Measurements from ENCODE around the gene KLHL41. TPM values are rescaled to one million over a fixed set of nuclear protein-coding genes. Genes with fewer than 3 reads are reported as not detected.

Gene KLHL41
- total RNA-seq, 1 experiment from 2014 or later, result 0.21 TPM

DNA sequence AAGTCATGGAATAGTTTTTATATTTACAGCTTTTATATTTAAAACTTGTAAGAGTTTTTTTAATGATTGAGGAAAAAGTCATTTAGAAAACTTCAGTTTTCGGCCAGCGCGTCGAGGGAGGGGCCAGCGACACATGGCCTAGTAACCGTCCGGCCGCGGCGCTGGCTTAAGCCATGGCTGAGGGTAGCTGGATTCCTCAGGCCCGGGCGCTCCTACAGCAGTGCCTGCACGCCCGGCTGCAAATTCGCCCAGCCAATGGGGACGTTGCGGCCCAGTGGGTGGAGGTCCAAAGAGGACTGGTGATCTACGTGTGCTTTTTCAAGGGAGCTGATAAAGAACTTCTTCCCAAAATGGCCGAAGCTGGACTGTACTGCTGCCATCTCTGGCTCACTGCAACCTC lies 4.9 kb upstream of the KLHL41 start:
- no peak for DNase-seq
- Mint-ChIP-seq H3K9me3 (ENCODE audit: low read depth, unreplicated experiment) (no peaks in the 10 kb centered on the region), H3K4me1 (ENCODE audit: low read depth, unreplicated experiment) (no peaks in the 10 kb centered on the region), H3K27me3 (ENCODE audit: unreplicated experiment) (no peaks in the 10 kb centered on the region), H3K4me3 (ENCODE audit: low read depth, unreplicated experiment) (no peak overlapping the region), H3K27ac (ENCODE audit: unreplicated experiment) (no peak overlapping the region), H3K36me3 (ENCODE audit: insufficient read depth, unreplicated experiment) (peaks cover 4% of the 10 kb centered on the region)
- intact Hi-C loops (cut with micrococcal nuclease; ENCODE audit: unreplicated experiment), result no loop called here
- no TSS peak for BruUV-seq (replicated peaks)
- CTCF ChIA-PET, result no interaction called here
- TF ChIP-seq, protein P1, sequence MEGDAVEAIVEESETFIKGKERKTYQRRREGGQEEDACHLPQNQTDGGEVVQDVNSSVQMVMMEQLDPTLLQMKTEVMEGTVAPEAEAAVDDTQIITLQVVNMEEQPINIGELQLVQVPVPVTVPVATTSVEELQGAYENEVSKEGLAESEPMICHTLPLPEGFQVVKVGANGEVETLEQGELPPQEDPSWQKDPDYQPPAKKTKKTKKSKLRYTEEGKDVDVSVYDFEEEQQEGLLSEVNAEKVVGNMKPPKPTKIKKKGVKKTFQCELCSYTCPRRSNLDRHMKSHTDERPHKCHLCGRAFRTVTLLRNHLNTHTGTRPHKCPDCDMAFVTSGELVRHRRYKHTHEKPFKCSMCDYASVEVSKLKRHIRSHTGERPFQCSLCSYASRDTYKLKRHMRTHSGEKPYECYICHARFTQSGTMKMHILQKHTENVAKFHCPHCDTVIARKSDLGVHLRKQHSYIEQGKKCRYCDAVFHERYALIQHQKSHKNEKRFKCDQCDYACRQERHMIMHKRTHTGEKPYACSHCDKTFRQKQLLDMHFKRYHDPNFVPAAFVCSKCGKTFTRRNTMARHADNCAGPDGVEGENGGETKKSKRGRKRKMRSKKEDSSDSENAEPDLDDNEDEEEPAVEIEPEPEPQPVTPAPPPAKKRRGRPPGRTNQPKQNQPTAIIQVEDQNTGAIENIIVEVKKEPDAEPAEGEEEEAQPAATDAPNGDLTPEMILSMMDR (IDR thresholded peaks at IDR 0.05; ENCODE audit: unreplicated experiment), result no peak

- H3K27ac Mint-ChIP-seq (ENCODE audit: unreplicated experiment), result no peak overlapping the region
- TF ChIP-seq, protein P1 (IDR thresholded peaks at IDR 0.05; ENCODE audit: unreplicated experiment), result no peak
- H3K4me1 Mint-ChIP-seq (ENCODE audit: low read depth, unreplicated experiment), result no peaks in the 10 kb centered on the region
- intact Hi-C loops (cut with micrococcal nuclease; ENCODE audit: unreplicated experiment), result no loop called here
- DNase-seq, result no peak
- no peaks in the 10 kb centered on the region for H3K27me3 Mint-ChIP-seq (ENCODE audit: unreplicated experiment)
- no peaks in the 10 kb centered on the region for H3K9me3 Mint-ChIP-seq (ENCODE audit: low read depth, unreplicated experiment)
- H3K4me3 Mint-ChIP-seq (ENCODE audit: low read depth, unreplicated experiment), result no peak overlapping the region
- CTCF ChIA-PET, result interaction anchor here (1.0 kb wide), 1 partner anchor 29 kb away, joined by 3 read pairs; the partner anchor contains the start of gene BBS5
- peaks cover 4% of the 10 kb centered on the region for H3K36me3 Mint-ChIP-seq (ENCODE audit: insufficient read depth, unreplicated experiment)
- BruUV-seq (replicated peaks), result no TSS peak
Observed at GRCh38 chr2:169507698-169508097, 1.8 kb upstream of the KLHL41 start.

GRCh38 chr2:169509955-169510354 lies 453 bp downstream of the KLHL41 start:
- TF ChIP-seq, protein P1 (IDR thresholded peaks at IDR 0.05; ENCODE audit: unreplicated experiment), result no peak
- no peak overlapping the region for H3K4me3 Mint-ChIP-seq (ENCODE audit: low read depth, unreplicated experiment)
- CTCF ChIA-PET, result interaction anchor here (0.8 kb wide), 1 partner anchor 11 kb away, joined by 3 read pairs; no protein-coding TSS in a partner anchor

GRCh38 chr2:169510496-169510895 lies 994 bp downstream of the KLHL41 start:
- Mint-ChIP-seq H3K4me3 (ENCODE audit: low read depth, unreplicated experiment) (no peak overlapping the region), H3K4me1 (ENCODE audit: low read depth, unreplicated experiment) (peaks cover 1% of the 10 kb centered on the region), H3K9me3 (ENCODE audit: low read depth, unreplicated experiment) (no peaks in the 10 kb centered on the region), H3K27ac (ENCODE audit: unreplicated experiment) (no peak overlapping the region), H3K36me3 (ENCODE audit: insufficient read depth, unreplicated experiment) (no peaks in the 10 kb centered on the region), H3K27me3 (ENCODE audit: unreplicated experiment) (no peaks in the 10 kb centered on the region)
- no peak for DNase-seq
- TF ChIP-seq, protein P1 (IDR thresholded peaks at IDR 0.05; ENCODE audit: unreplicated experiment), result no peak
- intact Hi-C loops (cut with micrococcal nuclease; ENCODE audit: unreplicated experiment), result no loop called here
- CTCF ChIA-PET, result no interaction called here
- BruUV-seq (replicated peaks), result no TSS peak

More at GRCh38 chr2:169509955-169510354, 453 bp downstream of the KLHL41 start:
- H3K4me1 Mint-ChIP-seq (ENCODE audit: low read depth, unreplicated experiment), result no peaks in the 10 kb centered on the region
- no peaks in the 10 kb centered on the region for H3K27me3 Mint-ChIP-seq (ENCODE audit: unreplicated experiment)
- intact Hi-C loops (cut with micrococcal nuclease; ENCODE audit: unreplicated experiment), result no loop called here
- DNase-seq, result no peak
- H3K9me3 Mint-ChIP-seq (ENCODE audit: low read depth, unreplicated experiment), result no peaks in the 10 kb centered on the region
- no peak overlapping the region for H3K27ac Mint-ChIP-seq (ENCODE audit: unreplicated experiment)
- peaks cover 2% of the 10 kb centered on the region for H3K36me3 Mint-ChIP-seq (ENCODE audit: insufficient read depth, unreplicated experiment)
- no TSS peak for BruUV-seq (replicated peaks)

Measured in Calu3 (cell line).